NCI-H2196 (cell line): Measurements from ENCODE around the gene AQP3.
"Not testable (repeated sequence)": the region's sequence is repeated elsewhere in the genome, so short reads cannot be mapped to it uniquely, and the experiment has no call there.

ENCODE experiments used
- DNase-seq: peaks from one replicate; lab custom pipeline; 2025; ENCODE audit not compliant: unreplicated experiment; lab: John Stamatoyannopoulos, UW

AQP3 gene

GRCh38 chr9:33446946-33447798 is at the start of gene AQP3:
Gene AQP3, minus strand, starts transcription at chr9:33447593. Its CDS starts 63 bp downstream, at chr9:33447530.
- no peak for DNase-seq

DNA sequence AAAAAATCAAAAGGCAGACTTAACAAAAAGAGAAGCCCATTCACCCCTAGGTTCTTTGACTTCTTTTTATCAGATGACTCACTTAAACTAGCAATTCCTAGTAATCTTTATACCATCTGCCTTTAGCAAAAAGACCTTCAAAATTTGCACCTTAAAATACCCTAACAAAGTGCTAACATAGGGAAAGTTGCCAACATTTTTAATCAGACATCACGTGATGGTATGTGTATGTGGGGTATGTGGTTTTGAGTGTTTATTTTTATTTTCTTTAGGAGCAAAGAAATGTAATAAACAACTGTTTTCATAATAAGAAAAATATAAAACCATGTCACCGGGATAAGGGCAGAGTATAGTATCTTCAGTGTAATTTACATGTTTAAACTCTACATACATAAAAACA is 46.4 kb upstream of the AQP3 start:
- not testable (repeated sequence) for DNase-seq

DNA sequence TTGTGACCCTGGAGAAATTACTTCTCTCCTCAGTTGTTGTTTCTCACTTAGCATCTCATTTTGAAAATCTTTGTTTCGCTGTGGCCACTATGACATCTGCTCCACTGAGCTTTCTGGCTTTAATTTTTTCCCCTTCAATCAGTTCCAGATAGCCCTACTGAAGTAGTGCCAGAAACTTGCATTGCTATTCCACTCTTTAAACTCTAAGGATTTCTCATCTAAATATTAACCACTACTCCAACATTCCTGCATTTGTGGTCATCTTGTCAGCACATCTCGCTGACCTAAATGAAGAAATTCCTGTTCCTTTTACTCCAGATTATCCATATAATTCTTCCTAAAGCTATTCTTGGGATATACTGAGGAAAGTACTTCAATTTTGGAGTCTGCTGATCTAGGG is 41.7 kb upstream of the AQP3 start:
- DNase-seq = no peak

DNA sequence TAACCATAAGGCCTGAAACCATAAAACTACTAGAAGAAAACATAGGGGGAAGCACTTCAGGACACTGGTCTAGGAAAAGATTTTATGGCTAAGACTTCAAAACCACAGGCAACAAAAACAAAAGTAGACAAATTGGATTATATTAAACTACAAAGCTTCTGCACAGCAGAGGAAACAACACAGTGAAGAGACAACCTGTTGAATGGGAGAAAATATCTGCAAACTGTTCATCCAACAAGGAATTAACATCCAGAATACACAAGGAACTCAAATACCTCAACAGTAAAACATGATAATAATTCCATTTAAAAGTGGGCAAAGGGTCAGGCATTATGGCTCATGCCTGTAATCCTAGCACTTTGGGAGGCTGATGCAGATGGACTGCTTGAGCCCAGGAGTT is 37.9 kb upstream of the AQP3 start:
- DNase-seq = not testable (repeated sequence)

- DNase-seq = no peak
Observed at GRCh38 chr9:33480976-33481375, 33.6 kb upstream of the AQP3 start.

GRCh38 chr9:33480106-33480505 is 32.7 kb upstream of the AQP3 start:
- DNase-seq = no peak

GRCh38 chr9:33476503-33476902 is 29.1 kb upstream of the AQP3 start:
- no peak for DNase-seq

DNA sequence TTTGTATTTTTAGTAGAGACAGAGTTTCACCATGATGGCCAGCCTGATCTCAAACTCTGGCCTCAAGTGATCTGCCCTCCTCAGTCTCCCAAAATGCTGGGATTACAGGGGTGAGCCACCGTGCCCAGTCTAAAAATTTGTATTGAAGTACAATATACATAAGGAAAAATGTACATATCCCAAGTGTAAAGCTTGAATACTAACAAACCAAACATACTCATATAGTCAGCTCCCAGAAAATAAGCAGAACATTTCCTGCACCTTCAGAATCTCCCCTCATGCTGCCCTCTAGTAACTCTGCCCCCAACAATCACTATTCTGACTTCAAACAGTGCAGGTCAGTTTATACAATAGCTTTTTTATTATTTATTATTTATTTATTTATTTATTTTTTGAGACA is 28.0 kb upstream of the AQP3 start:
- no peak for DNase-seq

DNA sequence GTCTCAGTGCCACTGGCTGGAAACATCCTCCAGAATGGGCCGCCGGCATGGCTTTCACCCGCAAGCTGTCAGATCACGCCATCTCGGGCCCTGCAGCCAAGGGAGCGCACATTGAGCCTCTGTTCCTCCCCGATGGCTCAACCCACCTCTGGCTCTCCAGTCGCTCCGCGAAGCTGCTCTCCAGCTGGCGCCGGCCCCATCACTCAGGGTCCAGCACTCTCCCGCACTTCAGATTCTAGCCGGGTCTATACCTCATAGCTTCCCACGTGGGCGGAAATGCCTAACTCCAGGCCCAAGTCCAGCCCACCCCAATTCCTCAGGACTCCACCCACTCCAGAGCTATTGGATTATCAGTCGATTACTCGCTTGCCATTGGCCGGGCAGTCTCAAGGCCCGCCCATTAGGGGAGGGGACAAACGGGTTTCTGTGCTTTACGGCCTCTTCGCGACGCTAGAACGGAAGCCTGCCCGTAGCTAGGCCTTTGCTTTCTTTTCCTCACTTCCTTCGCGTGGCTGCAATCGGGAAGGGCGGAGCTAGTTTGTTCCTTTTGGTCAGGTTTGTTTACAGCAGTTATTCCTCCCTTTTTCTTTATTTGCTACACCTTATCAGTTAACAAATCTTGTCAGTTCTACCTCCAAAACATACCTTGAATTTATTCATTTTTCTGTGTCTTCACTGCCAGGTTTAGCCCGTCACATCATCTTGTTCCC is 26.4 kb upstream of the AQP3 start, which contains the start of gene NOL6:
Gene NOL6, minus strand, starts transcription at position 282 of the 710 bp plus-strand sequence. Its CDS starts 82 bp downstream, at position 200.
- DNase-seq = peak; percentile 99

DNA sequence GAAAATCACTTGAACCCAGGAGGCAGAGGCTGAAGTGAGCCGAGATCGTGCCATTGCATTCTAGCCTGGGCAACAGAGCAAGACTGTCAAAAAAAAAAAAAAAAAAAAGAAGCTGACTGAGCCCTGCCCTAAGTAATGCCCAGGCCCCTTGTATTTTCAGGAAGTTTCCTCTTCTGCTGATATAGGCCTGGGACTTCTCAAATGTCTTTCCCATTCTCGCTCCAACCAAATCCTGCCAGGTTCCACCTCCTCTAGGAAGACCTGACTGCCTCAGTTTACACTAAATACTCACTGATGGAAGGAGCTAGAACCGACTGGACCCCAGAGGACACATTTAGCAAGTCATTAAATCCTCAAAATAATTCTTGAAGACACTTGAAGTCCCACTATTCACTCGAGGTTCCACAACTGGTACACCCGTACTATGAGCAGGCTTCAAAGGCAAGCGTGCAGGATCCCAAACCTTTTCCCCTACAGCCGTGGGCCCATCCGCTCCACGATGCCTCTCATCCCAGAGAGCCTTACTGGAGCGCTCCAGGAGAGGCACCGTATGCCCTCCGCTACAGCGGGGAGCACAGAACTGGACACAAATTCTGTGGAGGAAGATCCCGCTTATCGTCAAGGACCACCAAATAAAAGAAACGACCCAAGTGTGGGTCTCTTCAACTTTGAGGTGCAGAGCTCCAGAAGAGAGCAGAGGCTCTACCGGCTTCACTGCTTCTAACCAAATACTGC is 25.7 kb upstream of the AQP3 start:
- no peak for DNase-seq

DNA sequence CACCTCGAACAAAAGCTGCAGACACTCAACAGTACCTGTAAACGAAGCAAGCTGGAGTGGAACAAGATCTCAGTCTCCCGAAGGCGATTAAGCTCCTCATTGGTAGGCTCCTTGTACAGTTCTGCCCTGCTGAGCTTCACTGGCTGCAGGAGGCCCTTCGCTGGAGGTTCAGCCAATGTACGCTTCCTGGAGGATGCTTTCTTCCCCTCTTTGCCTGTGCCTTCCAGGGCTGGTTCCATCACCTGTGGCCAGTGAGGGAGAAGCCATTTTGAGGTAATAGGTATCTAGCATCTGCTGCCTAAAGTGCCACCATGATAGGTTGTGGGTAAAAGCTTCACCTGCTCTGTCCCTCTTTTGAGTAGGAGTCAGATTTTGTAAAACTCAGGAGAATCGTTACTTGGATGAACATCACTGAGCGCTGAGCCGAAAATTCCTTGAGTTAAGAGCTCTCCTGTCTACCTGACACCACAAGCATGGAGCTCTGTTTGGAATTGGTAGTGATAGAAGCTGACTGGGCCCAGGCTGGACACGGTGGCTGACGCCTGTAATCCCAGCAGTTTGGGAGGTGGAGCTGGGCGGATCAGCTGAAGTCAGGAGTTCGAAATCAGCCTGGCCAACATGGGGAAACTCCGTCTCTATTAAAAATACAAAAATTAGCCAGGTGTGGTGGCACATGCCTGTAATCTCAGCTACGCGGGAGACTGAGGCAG is 24.9 kb upstream of the AQP3 start:
- no peak for DNase-seq

GRCh38 chr9:33471361-33471760 is 24.0 kb upstream of the AQP3 start:
- DNase-seq = no peak

GRCh38 chr9:33469891-33470290 is 22.5 kb upstream of the AQP3 start:
- no peak for DNase-seq

- DNase-seq = no peak
Observed at GRCh38 chr9:33468797-33469621, 21.6 kb upstream of the AQP3 start.

GRCh38 chr9:33468215-33468730 is 20.9 kb upstream of the AQP3 start:
- DNase-seq = no peak

GRCh38 chr9:33467526-33467925 is 20.1 kb upstream of the AQP3 start:
- DNase-seq = no peak

DNA sequence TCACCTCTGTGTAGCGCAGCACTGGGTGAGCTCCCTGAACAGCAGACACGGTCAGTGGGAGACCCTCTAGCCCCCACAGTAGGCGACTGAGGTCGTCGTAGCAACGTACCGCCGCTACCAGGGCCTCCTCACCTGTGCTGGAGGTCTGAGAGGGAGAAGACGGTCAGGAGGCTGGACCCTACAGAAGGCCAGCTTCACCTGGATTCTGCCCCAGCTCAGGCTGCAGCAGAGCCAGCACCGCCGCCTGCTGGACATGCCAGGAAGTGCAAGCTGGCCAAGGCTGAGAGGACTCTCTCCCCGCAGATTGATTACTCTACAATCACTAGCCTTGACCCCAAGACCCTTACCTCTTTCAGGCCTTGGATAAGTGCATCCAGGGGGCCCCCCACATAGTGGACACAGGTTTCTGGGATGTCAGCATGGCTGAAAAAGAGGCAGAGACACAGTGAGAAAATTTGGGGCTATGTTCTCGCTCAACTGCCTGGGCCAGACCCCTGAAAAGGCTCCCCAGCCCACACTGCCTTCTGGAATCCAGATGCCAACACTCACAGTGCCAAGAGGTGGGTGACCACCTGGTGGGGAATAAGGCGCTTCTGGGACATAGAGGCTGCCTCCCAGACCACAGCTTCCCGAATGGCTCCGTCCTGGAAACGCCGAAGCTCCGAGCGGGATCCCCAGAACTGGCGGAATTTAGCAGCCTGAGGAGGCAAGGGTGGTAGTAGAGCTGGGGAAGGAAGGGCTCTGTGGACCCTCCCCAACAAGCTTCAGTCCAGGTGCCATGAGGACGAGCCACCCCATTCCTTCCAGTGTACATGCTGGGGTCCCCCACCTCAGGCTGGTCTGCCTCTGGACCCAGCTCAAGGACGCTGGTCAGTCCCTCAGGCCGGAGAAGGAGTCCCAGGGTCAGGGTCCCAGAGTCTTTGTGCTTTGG is 19.4 kb upstream of the AQP3 start:
- peak; percentile 77 for DNase-seq
